ENCODE results near the gene GTF3C2. TPM values are rescaled to one million over a fixed set of nuclear protein-coding genes. Genes with fewer than 3 reads are reported as not detected.

Gene GTF3C2
- total RNA-seq, 1 experiment from 2014 or later = 89.3 TPM

DNA sequence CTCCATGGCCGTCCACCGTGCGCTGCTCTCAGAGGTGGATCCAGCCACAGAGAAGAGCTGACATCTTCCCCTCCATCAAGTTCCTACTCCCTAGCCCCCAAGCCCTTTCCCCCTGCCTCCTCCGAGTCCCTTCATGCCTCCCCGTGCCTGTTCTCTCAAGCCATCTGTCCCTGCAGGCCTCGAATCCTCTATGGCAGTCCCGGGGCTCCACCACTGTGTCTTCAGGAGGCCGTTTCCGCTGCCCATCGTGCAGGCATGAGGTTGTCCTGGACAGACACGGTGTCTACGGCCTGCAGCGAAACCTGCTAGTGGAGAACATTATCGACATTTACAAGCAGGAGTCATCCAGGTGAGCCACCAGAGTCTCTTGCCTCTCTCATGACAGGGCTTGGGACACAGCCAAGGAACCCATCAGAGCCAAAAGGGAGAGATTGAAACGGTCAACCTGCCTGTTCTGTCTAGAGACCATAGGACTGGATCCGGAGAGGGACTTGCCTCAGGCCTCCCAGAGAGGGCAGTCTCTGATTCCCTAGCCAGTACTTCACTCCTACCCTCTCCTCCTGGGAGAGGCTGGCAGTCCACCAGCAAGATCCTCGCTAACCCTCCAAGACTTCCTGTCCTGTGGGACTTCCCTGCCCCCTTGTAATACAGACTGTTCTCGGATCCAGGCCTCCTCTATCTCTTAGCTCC is 58.0 kb downstream of the GTF3C2 start:
- Histone ChIP-seq H3K4me1 (ENCODE audit: insufficient read depth, low read length, poor library complexity, severe bottlenecking) (peaks cover 4% of the 10 kb centered on the region), H3K4me3 (ENCODE audit: low read depth, low read length, poor library complexity, severe bottlenecking) (no peak overlapping the region), H3K9me3 (ENCODE audit: low read depth, low read length, poor library complexity, severe bottlenecking) (no peaks in the 10 kb centered on the region), H3K27ac (ENCODE audit: low read depth, low read length, poor library complexity, severe bottlenecking) (no peak overlapping the region), H3K27me3 (replicated peaks; ENCODE audit: insufficient read depth, low read depth, low read length, poor library complexity) (no peaks in the 10 kb centered on the region), H3K36me3 (ENCODE audit: insufficient read depth, low read length, poor library complexity, severe bottlenecking) (no peaks in the 10 kb centered on the region)
- POLR2A ChIA-PET (ENCODE audit: low non-redundant PET) = no interaction called here
- no peak for TF ChIP-seq CTCF (conservative IDR thresholded peaks at IDR 0.05; ENCODE audit: low read depth, low read length)
- TF ChIP-seq EZH2 (IDR thresholded peaks at IDR 0.05; ENCODE audit: borderline replicate concordance, low read depth, low read length, poor library complexity, severe bottlenecking) = no peak
- intact Hi-C loops (cut with micrococcal nuclease; ENCODE audit: unreplicated experiment) = no loop called here
- CTCF ChIA-PET = no interaction called here
- no TSS peak for BruUV-seq (replicated peaks)
- DNase-seq (ENCODE audit: low spot score) = no peak

DNA sequence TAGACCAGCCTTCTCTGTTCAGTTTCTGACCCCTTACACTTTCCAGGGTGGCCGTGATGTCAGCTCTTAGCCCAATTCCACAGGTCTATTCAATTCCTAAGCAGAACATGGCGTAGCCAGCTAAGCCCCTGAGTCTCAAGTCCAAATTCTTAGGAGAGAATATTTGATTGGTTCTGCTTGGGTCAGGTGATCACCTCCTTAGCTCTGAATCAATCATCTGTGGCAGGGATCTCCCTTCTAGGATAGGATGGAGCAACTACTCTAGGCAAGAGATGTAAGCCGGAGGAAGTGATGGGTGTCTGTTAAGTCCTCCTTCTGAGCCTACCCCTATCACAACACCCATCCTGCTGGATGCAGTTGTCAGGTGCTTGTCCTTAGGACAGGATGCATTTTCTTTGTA is 59.4 kb downstream of the GTF3C2 start:
- BruUV-seq (replicated peaks) = no TSS peak
- CTCF ChIA-PET = interaction anchor here (1.1 kb wide), 1 partner anchor 106 kb away, joined by 4 read pairs; no protein-coding TSS in a partner anchor

DNA sequence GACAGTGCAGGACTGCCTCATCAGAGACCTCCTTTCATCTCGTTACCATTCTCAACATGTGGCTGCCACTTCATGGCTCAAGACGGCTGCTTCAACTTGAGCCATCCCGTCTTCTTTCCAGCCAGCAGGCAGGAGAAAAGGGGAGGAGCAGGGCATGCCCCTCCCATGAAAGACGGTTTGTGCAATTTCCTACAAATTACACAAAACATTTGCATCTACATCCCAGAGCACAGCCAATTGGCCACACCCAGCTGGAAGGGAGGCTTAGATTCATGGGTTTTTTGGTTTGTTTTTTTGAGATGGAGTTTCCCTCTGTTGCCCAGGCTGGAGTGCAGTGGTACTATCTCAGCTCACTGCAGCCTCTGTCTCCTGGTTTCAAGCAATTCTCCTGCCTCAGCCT is 60.1 kb downstream of the GTF3C2 start:
- TF ChIP-seq CTCF (conservative IDR thresholded peaks at IDR 0.05; ENCODE audit: low read depth, low read length) = no peak
- TF ChIP-seq EZH2 (IDR thresholded peaks at IDR 0.05; ENCODE audit: borderline replicate concordance, low read depth, low read length, poor library complexity, severe bottlenecking) = no peak
- intact Hi-C loops (cut with micrococcal nuclease; ENCODE audit: unreplicated experiment) = no loop called here
- peak; percentile 30 for DNase-seq (ENCODE audit: low spot score)
- Histone ChIP-seq H3K36me3 (ENCODE audit: insufficient read depth, low read length, poor library complexity, severe bottlenecking) (no peaks in the 10 kb centered on the region), H3K27ac (ENCODE audit: low read depth, low read length, poor library complexity, severe bottlenecking) (no peak overlapping the region), H3K27me3 (replicated peaks; ENCODE audit: insufficient read depth, low read depth, low read length, poor library complexity) (no peaks in the 10 kb centered on the region), H3K4me1 (ENCODE audit: insufficient read depth, low read length, poor library complexity, severe bottlenecking) (peaks cover 11% of the 10 kb centered on the region), H3K9me3 (ENCODE audit: low read depth, low read length, poor library complexity, severe bottlenecking) (no peaks in the 10 kb centered on the region), H3K4me3 (ENCODE audit: low read depth, low read length, poor library complexity, severe bottlenecking) (no peak overlapping the region)
- ChIA-PET CTCF (interaction anchor here (1.1 kb wide), 1 partner anchor 105 kb away, joined by 4 read pairs; no protein-coding TSS in a partner anchor), POLR2A (ENCODE audit: low non-redundant PET) (no interaction called here)
- no TSS peak for BruUV-seq (replicated peaks)

More for the DNA sequence above, 59.4 kb downstream of the GTF3C2 start:
- no peak for DNase-seq (ENCODE audit: low spot score)
- no peak overlapping the region for H3K4me3 ChIP-seq (ENCODE audit: low read depth, low read length, poor library complexity, severe bottlenecking)
- TF ChIP-seq EZH2 (IDR thresholded peaks at IDR 0.05; ENCODE audit: borderline replicate concordance, low read depth, low read length, poor library complexity, severe bottlenecking) = no peak
- TF ChIP-seq CTCF (conservative IDR thresholded peaks at IDR 0.05; ENCODE audit: low read depth, low read length) = no peak
- no peaks in the 10 kb centered on the region for H3K9me3 ChIP-seq (ENCODE audit: low read depth, low read length, poor library complexity, severe bottlenecking)
- POLR2A ChIA-PET (ENCODE audit: low non-redundant PET) = interaction anchor here (0.6 kb wide), 1 partner anchor 159 kb away, joined by 3 read pairs; no protein-coding TSS in a partner anchor
- no peaks in the 10 kb centered on the region for H3K36me3 ChIP-seq (ENCODE audit: insufficient read depth, low read length, poor library complexity, severe bottlenecking)
- H3K4me1 ChIP-seq (ENCODE audit: insufficient read depth, low read length, poor library complexity, severe bottlenecking) = peaks cover 11% of the 10 kb centered on the region
- no peak overlapping the region for H3K27ac ChIP-seq (ENCODE audit: low read depth, low read length, poor library complexity, severe bottlenecking)
- no peaks in the 10 kb centered on the region for H3K27me3 ChIP-seq (replicated peaks; ENCODE audit: insufficient read depth, low read depth, low read length, poor library complexity)
- intact Hi-C loops (cut with micrococcal nuclease; ENCODE audit: unreplicated experiment) = no loop called here

Data from A673 (cell line).